Measurements from ENCODE around the gene KLHL34.

KLHL34 gene

DNA sequence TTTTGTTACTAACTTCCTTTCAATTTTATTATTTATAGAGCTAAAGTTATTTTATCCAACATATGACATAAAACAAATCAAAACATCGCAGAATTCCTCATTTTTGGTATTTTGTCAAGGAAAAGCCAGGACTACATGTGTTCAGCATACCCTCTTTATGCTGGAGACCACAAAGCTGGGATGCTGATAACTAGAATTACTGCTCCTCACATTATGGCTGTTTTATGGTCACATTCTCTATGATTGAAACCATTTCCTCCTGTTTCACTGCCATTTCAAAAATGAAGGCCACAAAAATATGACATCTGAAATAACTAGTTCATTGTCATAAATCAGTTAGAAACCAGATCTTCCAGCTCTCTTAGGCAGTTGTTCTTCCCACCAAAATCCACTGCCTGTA is 41.7 kb downstream of the KLHL34 start:
- Histone ChIP-seq H2AFZ (ENCODE audit: low read length) (no peak overlapping the region), H3K9me2 (ENCODE audit: low read depth, low read length) (no peaks in the 10 kb centered on the region), H3K9ac (ENCODE audit: low read length) (no peak overlapping the region), H3F3A (ENCODE audit: insufficient read depth, low read length) (no peaks in the 10 kb centered on the region), H3K4me2 (ENCODE audit: low read length) (no peak overlapping the region), H3K4me1 (ENCODE audit: insufficient read depth, low read length, severe bottlenecking) (no peaks in the 10 kb centered on the region), H3K27me3 (ENCODE audit: insufficient read depth, low read length) (no peaks in the 10 kb centered on the region), H3K79me2 (ENCODE audit: insufficient read depth, low read length) (no peaks in the 10 kb centered on the region), H3K27ac (ENCODE audit: low read depth, low read length, poor library complexity, severe bottlenecking) (no peak overlapping the region), H3K9me3 (ENCODE audit: low read length) (no peaks in the 10 kb centered on the region), H4K20me1 (ENCODE audit: insufficient read depth, low read length) (no peaks in the 10 kb centered on the region), H3K4me3 (ENCODE audit: low read depth, low read length, poor library complexity, severe bottlenecking) (no peak overlapping the region), H3K36me3 (ENCODE audit: insufficient read depth, low read length) (no peaks in the 10 kb centered on the region)
- TF ChIP-seq, protein P1, sequence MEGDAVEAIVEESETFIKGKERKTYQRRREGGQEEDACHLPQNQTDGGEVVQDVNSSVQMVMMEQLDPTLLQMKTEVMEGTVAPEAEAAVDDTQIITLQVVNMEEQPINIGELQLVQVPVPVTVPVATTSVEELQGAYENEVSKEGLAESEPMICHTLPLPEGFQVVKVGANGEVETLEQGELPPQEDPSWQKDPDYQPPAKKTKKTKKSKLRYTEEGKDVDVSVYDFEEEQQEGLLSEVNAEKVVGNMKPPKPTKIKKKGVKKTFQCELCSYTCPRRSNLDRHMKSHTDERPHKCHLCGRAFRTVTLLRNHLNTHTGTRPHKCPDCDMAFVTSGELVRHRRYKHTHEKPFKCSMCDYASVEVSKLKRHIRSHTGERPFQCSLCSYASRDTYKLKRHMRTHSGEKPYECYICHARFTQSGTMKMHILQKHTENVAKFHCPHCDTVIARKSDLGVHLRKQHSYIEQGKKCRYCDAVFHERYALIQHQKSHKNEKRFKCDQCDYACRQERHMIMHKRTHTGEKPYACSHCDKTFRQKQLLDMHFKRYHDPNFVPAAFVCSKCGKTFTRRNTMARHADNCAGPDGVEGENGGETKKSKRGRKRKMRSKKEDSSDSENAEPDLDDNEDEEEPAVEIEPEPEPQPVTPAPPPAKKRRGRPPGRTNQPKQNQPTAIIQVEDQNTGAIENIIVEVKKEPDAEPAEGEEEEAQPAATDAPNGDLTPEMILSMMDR (IDR thresholded peaks at IDR 0.05; ENCODE audit: low read length): no peak

DNA sequence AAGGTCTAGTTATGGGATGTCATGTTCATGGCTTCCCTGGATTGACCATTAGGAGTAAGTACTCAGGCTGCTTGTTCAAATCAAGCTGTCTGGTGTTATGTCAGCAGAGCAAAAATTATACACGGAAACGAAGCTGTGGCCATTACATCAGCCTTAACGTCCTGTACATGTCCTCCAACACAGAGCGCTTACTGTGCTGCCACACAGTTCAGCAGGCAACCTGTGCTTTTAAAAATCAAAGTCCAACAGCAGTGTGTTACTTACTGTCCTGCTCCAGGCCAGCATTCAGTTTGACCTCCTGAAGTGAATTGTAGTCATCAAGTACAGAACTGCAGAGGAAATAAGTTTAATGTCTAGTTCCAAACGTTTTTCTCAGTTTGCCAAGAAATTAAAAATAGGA is 46.0 kb downstream of the KLHL34 start:
- H3K27ac ChIP-seq (ENCODE audit: low read depth, low read length, poor library complexity, severe bottlenecking): no peak overlapping the region
- no peaks in the 10 kb centered on the region for H3K9me3 ChIP-seq (ENCODE audit: low read length)
- H3K4me2 ChIP-seq (ENCODE audit: low read length): no peak overlapping the region
- no peaks in the 10 kb centered on the region for H3K27me3 ChIP-seq (ENCODE audit: insufficient read depth, low read length)
- no peaks in the 10 kb centered on the region for H3K79me2 ChIP-seq (ENCODE audit: insufficient read depth, low read length)
- H3K4me3 ChIP-seq (ENCODE audit: low read depth, low read length, poor library complexity, severe bottlenecking): no peak overlapping the region
- no peak overlapping the region for H3K9ac ChIP-seq (ENCODE audit: low read length)
- no peaks in the 10 kb centered on the region for H3K4me1 ChIP-seq (ENCODE audit: insufficient read depth, low read length, severe bottlenecking)
- no peaks in the 10 kb centered on the region for H3K9me2 ChIP-seq (ENCODE audit: low read depth, low read length)
- no peak for TF ChIP-seq EZH2 (IDR thresholded peaks at IDR 0.05; ENCODE audit: borderline replicate concordance, low read length)
- TF ChIP-seq, protein P1 (IDR thresholded peaks at IDR 0.05; ENCODE audit: low read length): no peak
- H2AFZ ChIP-seq (ENCODE audit: low read length): no peak overlapping the region
- H4K20me1 ChIP-seq (ENCODE audit: insufficient read depth, low read length): no peaks in the 10 kb centered on the region
- no peaks in the 10 kb centered on the region for H3F3A ChIP-seq (ENCODE audit: insufficient read depth, low read length)
- H3K36me3 ChIP-seq (ENCODE audit: insufficient read depth, low read length): no peaks in the 10 kb centered on the region

DNA sequence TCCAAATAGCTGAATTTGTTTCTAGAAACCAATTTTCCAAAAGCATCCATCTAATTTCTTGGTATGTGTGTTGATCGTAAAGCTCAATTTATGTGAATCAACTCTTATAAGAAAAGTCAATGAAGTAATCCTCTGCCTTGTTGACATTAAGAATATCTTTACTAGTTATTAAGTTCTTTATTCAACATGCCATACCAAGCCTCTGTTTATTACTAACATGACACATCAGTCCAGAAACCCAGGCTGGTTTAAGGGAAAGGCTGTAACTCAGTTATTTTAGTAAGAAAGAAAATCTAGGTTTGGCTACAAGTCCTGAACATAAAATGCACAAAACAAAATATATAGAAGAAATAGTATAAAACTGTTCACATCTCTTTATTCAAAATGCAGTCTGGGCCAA is 48.0 kb downstream of the KLHL34 start:
- no peak overlapping the region for H3K4me2 ChIP-seq (ENCODE audit: low read length)
- H3K9ac ChIP-seq (ENCODE audit: low read length): no peak overlapping the region
- H2AFZ ChIP-seq (ENCODE audit: low read length): no peak overlapping the region
- no peaks in the 10 kb centered on the region for H4K20me1 ChIP-seq (ENCODE audit: insufficient read depth, low read length)
- no peaks in the 10 kb centered on the region for H3F3A ChIP-seq (ENCODE audit: insufficient read depth, low read length)
- H3K27me3 ChIP-seq (ENCODE audit: insufficient read depth, low read length): no peaks in the 10 kb centered on the region
- H3K4me3 ChIP-seq (ENCODE audit: low read depth, low read length, poor library complexity, severe bottlenecking): no peak overlapping the region
- H3K9me3 ChIP-seq (ENCODE audit: low read length): no peaks in the 10 kb centered on the region
- no peaks in the 10 kb centered on the region for H3K4me1 ChIP-seq (ENCODE audit: insufficient read depth, low read length, severe bottlenecking)
- no peak for TF ChIP-seq EZH2 (IDR thresholded peaks at IDR 0.05; ENCODE audit: borderline replicate concordance, low read length)
- no peaks in the 10 kb centered on the region for H3K36me3 ChIP-seq (ENCODE audit: insufficient read depth, low read length)
- H3K79me2 ChIP-seq (ENCODE audit: insufficient read depth, low read length): no peaks in the 10 kb centered on the region
- no peak overlapping the region for H3K27ac ChIP-seq (ENCODE audit: low read depth, low read length, poor library complexity, severe bottlenecking)
- H3K9me2 ChIP-seq (ENCODE audit: low read depth, low read length): no peaks in the 10 kb centered on the region

DNA sequence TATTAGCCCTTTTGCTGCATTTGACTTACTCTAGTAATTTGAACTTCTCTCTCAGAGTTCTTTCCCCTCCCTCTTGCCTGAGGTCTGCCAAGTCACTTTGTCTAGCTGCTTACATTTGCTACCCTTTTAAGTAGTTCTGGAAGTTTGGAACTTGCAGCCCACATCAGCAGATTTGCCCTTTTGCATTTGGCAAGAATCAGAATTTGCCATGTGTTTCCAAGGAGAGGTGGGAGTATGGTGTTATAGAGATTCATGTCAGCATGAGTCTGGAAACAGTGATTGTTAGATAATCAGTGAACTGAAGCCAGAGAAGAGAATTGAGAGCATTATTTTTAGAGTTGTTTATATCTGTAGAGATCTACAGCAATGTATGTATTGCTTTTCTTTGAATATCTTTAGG is 52.1 kb downstream of the KLHL34 start:
- Histone ChIP-seq H3K36me3 (ENCODE audit: insufficient read depth, low read length) (no peaks in the 10 kb centered on the region), H3K9ac (ENCODE audit: low read length) (no peak overlapping the region), H3K27ac (ENCODE audit: low read depth, low read length, poor library complexity, severe bottlenecking) (no peak overlapping the region), H4K20me1 (ENCODE audit: insufficient read depth, low read length) (no peaks in the 10 kb centered on the region), H3K4me1 (ENCODE audit: insufficient read depth, low read length, severe bottlenecking) (no peaks in the 10 kb centered on the region), H3F3A (ENCODE audit: insufficient read depth, low read length) (no peaks in the 10 kb centered on the region), H2AFZ (ENCODE audit: low read length) (no peak overlapping the region), H3K4me2 (ENCODE audit: low read length) (no peak overlapping the region), H3K9me2 (ENCODE audit: low read depth, low read length) (no peaks in the 10 kb centered on the region), H3K27me3 (ENCODE audit: insufficient read depth, low read length) (no peaks in the 10 kb centered on the region), H3K79me2 (ENCODE audit: insufficient read depth, low read length) (no peaks in the 10 kb centered on the region), H3K4me3 (ENCODE audit: low read depth, low read length, poor library complexity, severe bottlenecking) (no peak overlapping the region), H3K9me3 (ENCODE audit: low read length) (no peaks in the 10 kb centered on the region)
- TF ChIP-seq, protein P1 (IDR thresholded peaks at IDR 0.05; ENCODE audit: low read length): no peak
- no peak for TF ChIP-seq EZH2 (IDR thresholded peaks at IDR 0.05; ENCODE audit: borderline replicate concordance, low read length)
